Ectodermal cell (in vitro differentiated cells): ENCODE data around the gene CEP68. TPM values are rescaled to one million over a fixed set of nuclear protein-coding genes. Genes with fewer than 3 reads are reported as not detected.
"Not testable (repeated sequence)": the region's sequence is repeated elsewhere in the genome, so short reads cannot be mapped to it uniquely, and the experiment has no call there.

Experiments used
- H3K27ac ChIP-seq: 2 replicates; pipeline ENCODE4 v1.7.0; 2013; ENCODE audit warnings: mild to moderate bottlenecking, low read depth, low read length; ENCODE audit not compliant: insufficient read depth, poor library complexity, severe bottlenecking
- H3K27me3 ChIP-seq: 2 replicates; pipeline ENCODE4 v1.7.0; 2013; ENCODE audit warnings: mild to moderate bottlenecking, low read length; ENCODE audit not compliant: insufficient read depth, control insufficient read depth, poor library complexity, severe bottlenecking
- H3K36me3 ChIP-seq: one replicate; pipeline ENCODE4 v1.7.0; 2013; ENCODE audit warnings: low read length; ENCODE audit not compliant: control insufficient read depth, insufficient read depth
- H3K4me1 ChIP-seq: one replicate; pipeline ENCODE4 v1.7.0; 2013; ENCODE audit warnings: low read length; ENCODE audit not compliant: control insufficient read depth, insufficient read depth
- H3K4me3 ChIP-seq: 2 replicates; pipeline ENCODE4 v1.7.0; 2013; ENCODE audit warnings: low read depth, low read length, control low read depth; ENCODE audit not compliant: insufficient read depth
- H3K9me3 ChIP-seq: 2 replicates; pipeline ENCODE4 v1.7.0; 2013; ENCODE audit warnings: mild to moderate bottlenecking, low read length, moderate library complexity; ENCODE audit not compliant: control insufficient read depth
- WGBS, 2 experiments: methylation state at CpG; one replicate each; pipeline ENCODE4 v1.1.7; 2013; ENCODE audit warnings: missing lambda C conversion rate in 2 of 2; 5-methylcytosine and 5-hydroxymethylcytosine counted together
- polyA plus RNA-seq, 4 experiments: library from polyadenylated mRNA; stranded (reverse); fragments of 50-300 nt; gene quantifications; one replicate each; pipeline ENCODE4 v1.2.3, GENCODE V29; 2013

Gene CEP68, protein sequence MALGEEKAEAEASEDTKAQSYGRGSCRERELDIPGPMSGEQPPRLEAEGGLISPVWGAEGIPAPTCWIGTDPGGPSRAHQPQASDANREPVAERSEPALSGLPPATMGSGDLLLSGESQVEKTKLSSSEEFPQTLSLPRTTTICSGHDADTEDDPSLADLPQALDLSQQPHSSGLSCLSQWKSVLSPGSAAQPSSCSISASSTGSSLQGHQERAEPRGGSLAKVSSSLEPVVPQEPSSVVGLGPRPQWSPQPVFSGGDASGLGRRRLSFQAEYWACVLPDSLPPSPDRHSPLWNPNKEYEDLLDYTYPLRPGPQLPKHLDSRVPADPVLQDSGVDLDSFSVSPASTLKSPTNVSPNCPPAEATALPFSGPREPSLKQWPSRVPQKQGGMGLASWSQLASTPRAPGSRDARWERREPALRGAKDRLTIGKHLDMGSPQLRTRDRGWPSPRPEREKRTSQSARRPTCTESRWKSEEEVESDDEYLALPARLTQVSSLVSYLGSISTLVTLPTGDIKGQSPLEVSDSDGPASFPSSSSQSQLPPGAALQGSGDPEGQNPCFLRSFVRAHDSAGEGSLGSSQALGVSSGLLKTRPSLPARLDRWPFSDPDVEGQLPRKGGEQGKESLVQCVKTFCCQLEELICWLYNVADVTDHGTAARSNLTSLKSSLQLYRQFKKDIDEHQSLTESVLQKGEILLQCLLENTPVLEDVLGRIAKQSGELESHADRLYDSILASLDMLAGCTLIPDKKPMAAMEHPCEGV
- 32.1 TPM for polyA plus RNA-seq (2013, experiment 1 of 4)
- polyA plus RNA-seq (2013, experiment 2 of 4): 41.7 TPM
- 26.3 TPM for polyA plus RNA-seq (2013, experiment 3 of 4)
- 31.4 TPM for polyA plus RNA-seq (2013, experiment 4 of 4)

DNA sequence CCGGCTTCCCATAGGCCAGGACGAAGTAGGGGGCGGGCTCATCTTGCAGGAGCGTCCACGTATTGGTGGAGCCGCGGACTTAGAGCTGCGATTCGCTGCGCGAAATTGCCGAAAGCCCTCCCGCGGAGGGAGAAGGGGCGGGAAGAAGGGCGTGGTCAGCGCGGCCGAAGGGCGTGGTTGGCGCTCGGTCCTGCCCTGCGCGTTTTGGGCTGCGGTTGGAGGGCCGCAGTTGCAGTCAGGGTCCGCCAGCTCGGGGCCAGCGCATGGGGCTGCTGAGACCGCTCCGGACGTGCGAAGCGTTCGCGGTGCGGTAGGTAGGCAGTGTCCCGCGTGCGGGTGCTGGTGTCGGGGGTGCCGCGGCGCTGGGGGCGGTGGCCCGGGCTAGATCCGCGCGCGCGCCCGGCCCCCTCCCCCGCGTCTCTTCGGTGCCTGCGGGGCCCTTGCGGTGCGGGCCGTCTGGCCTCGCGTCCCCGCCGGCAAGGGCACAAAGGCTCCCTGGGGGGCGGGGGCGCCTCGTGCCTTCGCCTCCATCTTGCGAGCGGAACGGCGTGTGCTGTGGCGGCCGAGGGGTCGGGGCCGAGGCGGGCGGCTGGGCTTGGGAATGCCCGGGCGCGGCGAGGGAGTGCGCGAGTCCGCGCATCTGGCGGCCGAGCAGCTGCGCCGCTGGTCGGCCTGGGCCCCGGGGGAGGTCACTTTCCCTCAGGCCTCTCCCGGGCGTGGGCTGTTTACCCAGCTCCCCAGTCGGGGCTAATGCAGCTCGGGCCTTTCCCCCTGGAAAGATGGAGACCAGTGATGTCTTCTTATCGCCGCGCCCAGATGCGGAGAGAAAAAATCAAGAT is at the start of gene CEP68:
Gene CEP68, plus strand, starts transcription at position 202 of the 839 bp plus-strand sequence. CDS start 13,029 bp downstream, outside the sequence.
- peak within 1 kb of the TSS; percentile 58 for H3K4me3 ChIP-seq
- peak within 1 kb of the TSS; percentile 81 for H3K27ac ChIP-seq
- no peaks in the 10 kb centered on the region for H3K36me3 ChIP-seq
- H3K27me3 ChIP-seq: no peaks in the 10 kb centered on the region
- WGBS, 2 experiments: 0 to 1% methylated on average over 99 of the region's 99 CpGs
- no peaks in the 10 kb centered on the region for H3K9me3 ChIP-seq
- peaks cover 24% of the 10 kb centered on the region for H3K4me1 ChIP-seq

DNA sequence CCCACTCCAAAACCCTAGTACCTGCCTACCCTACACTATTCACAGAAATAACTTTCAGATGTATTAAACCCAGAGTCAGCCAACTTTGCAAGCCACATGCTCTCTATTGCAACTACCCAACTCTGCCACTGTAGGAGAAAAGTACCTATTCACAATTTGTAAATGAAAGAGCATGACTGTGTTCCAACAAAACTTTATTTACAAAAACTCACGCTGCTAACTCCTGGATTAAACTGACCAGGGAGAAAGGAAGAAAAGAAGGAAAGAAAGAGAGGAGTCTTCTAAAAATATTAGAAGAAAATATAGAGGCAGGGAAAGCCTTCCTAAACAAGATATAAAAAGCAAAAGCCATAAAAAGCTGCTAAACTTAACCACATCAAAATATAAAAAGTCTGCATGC is 42.4 kb upstream of the CEP68 start:
- Histone ChIP-seq H3K9me3 (no peaks in the 10 kb centered on the region), H3K36me3 (no peaks in the 10 kb centered on the region), H3K27me3 (no peaks in the 10 kb centered on the region), H3K27ac (no peak overlapping the region), H3K4me3 (no peak overlapping the region), H3K4me1 (no peaks in the 10 kb centered on the region)
- whole genome bisulfite sequencing, 2 experiments: no CpG with 5 or more reads among the region's 1 CpG

DNA sequence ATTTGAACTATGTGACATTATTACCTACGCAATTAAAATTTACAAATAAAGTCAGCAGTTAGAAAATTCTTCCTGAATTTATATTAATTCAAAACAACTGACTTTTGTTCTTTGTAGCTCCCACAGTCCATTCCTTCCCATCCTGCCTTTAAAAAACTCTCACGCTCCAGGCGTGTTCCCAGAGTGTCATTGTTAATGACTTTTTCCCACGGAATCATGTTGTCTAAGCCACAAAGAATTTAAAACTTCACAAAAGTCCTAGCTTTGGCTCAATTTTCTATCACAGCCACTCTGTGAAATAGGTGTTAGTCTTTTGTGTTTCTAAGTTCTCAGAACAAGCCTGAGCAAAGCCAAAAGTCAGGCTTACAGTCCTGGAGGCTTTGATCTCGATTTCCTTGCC is 40.5 kb upstream of the CEP68 start:
- no peaks in the 10 kb centered on the region for H3K4me1 ChIP-seq
- no peak overlapping the region for H3K4me3 ChIP-seq
- no peak overlapping the region for H3K27ac ChIP-seq
- 86 to 89% methylated on average over 5 of the region's 5 CpGs for WGBS, 2 experiments
- H3K36me3 ChIP-seq: no peaks in the 10 kb centered on the region
- no peaks in the 10 kb centered on the region for H3K27me3 ChIP-seq
- no peaks in the 10 kb centered on the region for H3K9me3 ChIP-seq

DNA sequence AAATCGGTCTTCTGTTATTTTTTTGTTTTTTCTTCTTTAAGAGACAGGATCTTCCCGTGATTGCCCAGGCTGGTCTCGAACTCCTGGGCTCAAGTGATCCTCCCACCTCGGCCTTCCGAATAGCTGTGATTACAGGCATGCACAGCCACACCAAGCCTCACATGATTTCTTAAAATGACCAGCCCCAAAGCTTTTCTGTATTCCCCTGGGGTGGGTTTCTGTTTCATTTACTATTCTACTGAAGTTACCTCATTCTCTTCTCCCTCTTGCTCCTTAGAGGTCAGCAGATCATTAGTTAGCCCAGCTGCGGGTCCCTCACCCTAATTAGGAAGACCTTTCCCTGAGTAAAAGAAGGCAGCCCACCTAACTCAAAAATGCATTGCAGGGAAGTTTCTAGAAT is 39.4 kb upstream of the CEP68 start:
- Histone ChIP-seq H3K9me3 (no peaks in the 10 kb centered on the region), H3K36me3 (no peaks in the 10 kb centered on the region), H3K27ac (no peak overlapping the region), H3K4me3 (no peak overlapping the region), H3K27me3 (no peaks in the 10 kb centered on the region), H3K4me1 (no peaks in the 10 kb centered on the region)
- WGBS, 2 experiments: 93 to 96% methylated on average over 6 of the region's 6 CpGs

DNA sequence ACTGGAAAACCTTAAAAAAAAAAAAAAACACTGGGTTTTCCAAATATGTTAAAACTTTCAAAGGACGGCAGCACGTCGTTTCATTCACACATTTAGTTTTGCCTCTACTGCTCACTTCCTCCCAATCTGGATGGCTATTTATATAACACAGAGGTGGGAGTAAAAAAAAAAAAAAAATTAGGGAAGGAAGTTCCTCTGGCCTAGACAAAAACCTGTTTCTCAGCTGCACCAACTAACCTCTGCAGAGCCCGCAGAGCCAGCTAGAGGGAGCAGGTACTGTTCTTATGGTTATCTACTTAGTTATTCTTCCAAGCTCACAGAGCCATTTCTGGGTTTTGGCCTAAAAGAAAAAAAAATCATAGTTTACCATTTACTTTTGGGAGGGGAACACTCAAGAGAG is 38.9 kb upstream of the CEP68 start:
- no peak overlapping the region for H3K4me3 ChIP-seq
- H3K36me3 ChIP-seq: no peaks in the 10 kb centered on the region
- 93 to 94% methylated on average over 2 to 3 of the region's 4 CpGs for WGBS, 2 experiments
- H3K27ac ChIP-seq: no peak overlapping the region
- no peaks in the 10 kb centered on the region for H3K4me1 ChIP-seq
- H3K27me3 ChIP-seq: no peaks in the 10 kb centered on the region
- H3K9me3 ChIP-seq: no peaks in the 10 kb centered on the region

GRCh38 chr2:65018141-65018582 is 38.1 kb upstream of the CEP68 start:
- 93 to 94% methylated on average over 15 of the region's 15 CpGs for WGBS, 2 experiments
- no peaks in the 10 kb centered on the region for H3K9me3 ChIP-seq
- no peaks in the 10 kb centered on the region for H3K27me3 ChIP-seq
- no peak overlapping the region for H3K4me3 ChIP-seq
- no peaks in the 10 kb centered on the region for H3K36me3 ChIP-seq
- no peak overlapping the region for H3K27ac ChIP-seq
- H3K4me1 ChIP-seq: no peaks in the 10 kb centered on the region

DNA sequence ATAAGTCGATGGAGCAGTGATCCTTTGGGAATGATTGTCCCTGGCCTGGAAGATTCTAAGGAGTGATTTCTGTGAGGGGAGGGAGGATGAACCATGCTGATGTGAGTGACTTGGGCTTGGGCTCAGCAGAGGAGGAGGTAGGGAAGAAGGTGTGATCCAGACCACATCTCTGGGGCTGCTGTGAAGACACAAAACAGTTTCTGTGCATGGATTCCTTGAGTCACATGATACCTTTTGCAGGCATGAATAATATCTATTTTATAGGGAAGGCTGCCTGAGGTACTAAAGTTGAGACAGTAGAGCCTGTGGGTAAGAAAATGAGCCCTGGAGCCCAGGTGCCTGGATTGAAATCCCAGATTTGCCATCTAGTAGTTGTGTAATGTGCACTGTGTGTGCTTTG is 37.2 kb upstream of the CEP68 start:
- Histone ChIP-seq H3K27me3 (no peaks in the 10 kb centered on the region), H3K4me3 (no peak overlapping the region), H3K36me3 (no peaks in the 10 kb centered on the region), H3K4me1 (no peaks in the 10 kb centered on the region), H3K27ac (no peak overlapping the region), H3K9me3 (no peaks in the 10 kb centered on the region)
- 91 to 95% methylated on average over 1 of the region's 1 CpG for WGBS, 2 experiments

GRCh38 chr2:65019675-65020195 is 36.5 kb upstream of the CEP68 start:
- Histone ChIP-seq H3K4me3 (no peak overlapping the region), H3K9me3 (no peaks in the 10 kb centered on the region), H3K27ac (no peak overlapping the region), H3K4me1 (no peaks in the 10 kb centered on the region), H3K27me3 (no peaks in the 10 kb centered on the region), H3K36me3 (no peaks in the 10 kb centered on the region)
- WGBS, 2 experiments: 83 to 87% methylated on average over 8 of the region's 8 CpGs

GRCh38 chr2:65020251-65020650 is 36.0 kb upstream of the CEP68 start:
- not testable (repeated sequence) for H3K27me3 ChIP-seq, H3K27ac ChIP-seq, H3K4me1 ChIP-seq, H3K9me3 ChIP-seq, H3K4me3 ChIP-seq, H3K36me3 ChIP-seq
- WGBS, 2 experiments: 100% methylated on average over 1 of the region's 1 CpG
